ENCODE data around the gene DDB1.

The DDB1 gene

GRCh38 chr11:61273178-61274078 is 59.5 kb downstream of the DDB1 start:
- no peak for DNase-seq (ENCODE audit: extremely low spot score)
- TF ChIP-seq ELF4 (IDR thresholded peaks at IDR 0.05) (no peak), SUZ12 (IDR thresholded peaks at IDR 0.05) (no peak), CTBP1 (IDR thresholded peaks at IDR 0.05; ENCODE audit: borderline replicate concordance) (no peak), FOXK2 (IDR thresholded peaks at IDR 0.05) (no peak), L3MBTL2 (conservative IDR thresholded peaks at IDR 0.05) (no peak), ZNF384 (IDR thresholded peaks at IDR 0.05) (no peak), TARDBP (IDR thresholded peaks at IDR 0.05) (no peak), NFRKB (IDR thresholded peaks at IDR 0.05) (no peak), FOXA1 (IDR thresholded peaks at IDR 0.05) (no peak), SP1 (IDR thresholded peaks at IDR 0.05) (no peak), HDGF (IDR thresholded peaks at IDR 0.05; ENCODE audit: borderline replicate concordance) (no peak), LEF1 (IDR thresholded peaks at IDR 0.05; ENCODE audit: borderline replicate concordance) (no peak)
- TF ChIP-seq, protein P1, sequence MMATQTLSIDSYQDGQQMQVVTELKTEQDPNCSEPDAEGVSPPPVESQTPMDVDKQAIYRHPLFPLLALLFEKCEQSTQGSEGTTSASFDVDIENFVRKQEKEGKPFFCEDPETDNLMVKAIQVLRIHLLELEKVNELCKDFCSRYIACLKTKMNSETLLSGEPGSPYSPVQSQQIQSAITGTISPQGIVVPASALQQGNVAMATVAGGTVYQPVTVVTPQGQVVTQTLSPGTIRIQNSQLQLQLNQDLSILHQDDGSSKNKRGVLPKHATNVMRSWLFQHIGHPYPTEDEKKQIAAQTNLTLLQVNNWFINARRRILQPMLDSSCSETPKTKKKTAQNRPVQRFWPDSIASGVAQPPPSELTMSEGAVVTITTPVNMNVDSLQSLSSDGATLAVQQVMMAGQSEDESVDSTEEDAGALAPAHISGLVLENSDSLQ (IDR thresholded peaks at IDR 0.05) = no peak
- ChIA-PET POLR2A (no interaction called here), CTCF (no interaction called here)

DNA sequence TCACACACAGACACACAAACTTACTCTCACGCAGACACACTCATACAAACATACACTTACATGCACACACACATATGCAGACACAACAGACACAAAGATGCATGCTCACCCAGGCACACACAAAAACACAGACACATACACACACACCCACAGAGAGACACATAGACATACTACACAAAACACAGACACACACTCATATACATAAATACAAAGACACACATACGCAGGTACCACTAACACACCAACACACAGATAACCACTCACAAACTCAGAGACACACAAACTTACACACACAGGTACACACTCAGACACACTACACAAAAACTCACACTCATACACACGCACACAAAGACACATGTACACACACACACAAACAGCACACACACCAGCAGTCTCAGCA is 60.2 kb downstream of the DDB1 start:
- DNase-seq (ENCODE audit: extremely low spot score) = no peak
- ChIA-PET POLR2A (no interaction called here), CTCF (no interaction called here)
- TF ChIP-seq TARDBP (IDR thresholded peaks at IDR 0.05) = no peak; the same call in 1 of the 2 replicates

DNA sequence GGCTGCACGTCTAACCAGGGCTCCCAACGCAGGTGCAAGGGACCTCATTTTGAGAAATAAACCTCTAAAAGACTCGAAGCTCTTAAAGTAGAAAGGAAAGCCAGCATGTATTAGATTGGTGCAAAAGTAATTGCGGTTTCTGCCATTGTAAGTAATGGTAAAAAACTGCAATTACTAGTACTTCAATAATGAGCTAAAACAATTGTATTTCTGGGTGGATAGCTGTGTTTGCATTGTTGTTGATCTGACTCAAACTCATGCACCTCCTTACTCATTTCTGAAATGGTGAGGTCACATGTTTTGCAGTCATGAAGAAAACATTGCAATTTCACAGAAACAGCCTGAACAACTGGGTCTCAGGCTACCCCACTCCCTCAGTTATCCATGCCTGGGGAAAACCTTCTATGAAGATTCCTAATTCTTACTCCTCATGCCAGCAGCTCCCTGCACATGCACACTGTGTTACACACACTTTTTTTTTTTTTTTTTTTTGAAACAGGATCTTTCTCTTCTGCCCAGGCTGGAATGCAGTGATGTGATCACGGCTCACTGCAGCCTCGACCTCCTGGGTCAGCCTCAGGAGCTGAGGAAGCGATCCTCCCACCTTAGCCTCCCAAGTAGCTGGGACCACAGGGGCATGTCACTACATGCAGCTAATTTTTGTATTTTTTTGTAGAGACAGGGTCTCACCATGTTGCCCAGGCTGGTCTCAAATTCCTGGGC is 62.4 kb downstream of the DDB1 start:
- TF ChIP-seq ELF4 (IDR thresholded peaks at IDR 0.05) = peak; percentile 37; the same call in 1 of the 2 replicates
- no peak for TF ChIP-seq SUZ12 (IDR thresholded peaks at IDR 0.05)
- CTCF ChIA-PET = interaction anchor here (0.7 kb wide), 2 partner anchors 19 to 450 kb away, joined by 4 to 5 read pairs; no protein-coding TSS in a partner anchor
- POLR2A ChIA-PET = interaction anchor here (0.6 kb wide), 1 partner anchor 11 kb away, joined by 3 read pairs; no protein-coding TSS in a partner anchor
- no peak for DNase-seq (ENCODE audit: extremely low spot score)

GRCh38 chr11:61268588-61269250 is 64.2 kb downstream of the DDB1 start:
- CTCF ChIA-PET = no interaction called here
- no peak for DNase-seq (ENCODE audit: extremely low spot score)
- TF ChIP-seq ELF4 (IDR thresholded peaks at IDR 0.05) (no peak), L3MBTL2 (conservative IDR thresholded peaks at IDR 0.05) (no peak), NFRKB (IDR thresholded peaks at IDR 0.05) (no peak), FOXM1 (IDR thresholded peaks at IDR 0.05; ENCODE audit: borderline replicate concordance) (no peak), CTBP1 (IDR thresholded peaks at IDR 0.05; ENCODE audit: borderline replicate concordance) (no peak), SP1 (IDR thresholded peaks at IDR 0.05) (no peak), HDGF (IDR thresholded peaks at IDR 0.05; ENCODE audit: borderline replicate concordance) (no peak), ARNT (IDR thresholded peaks at IDR 0.05) (no peak), LEF1 (IDR thresholded peaks at IDR 0.05; ENCODE audit: borderline replicate concordance) (no peak), TARDBP (IDR thresholded peaks at IDR 0.05) (no peak), BHLHE40 (IDR thresholded peaks at IDR 0.05; ENCODE audit: borderline replicate concordance) (no peak), ZNF384 (IDR thresholded peaks at IDR 0.05) (no peak), FOXK2 (IDR thresholded peaks at IDR 0.05) (no peak), SUZ12 (IDR thresholded peaks at IDR 0.05) (no peak), FOXA1 (IDR thresholded peaks at IDR 0.05) (no peak)
- TF ChIP-seq, protein P1 (IDR thresholded peaks at IDR 0.05) = no peak
- POLR2A ChIA-PET = no interaction called here

- TF ChIP-seq TARDBP (IDR thresholded peaks at IDR 0.05) = no peak
- no peak for TF ChIP-seq HDGF (IDR thresholded peaks at IDR 0.05; ENCODE audit: borderline replicate concordance)
- TF ChIP-seq ELF4 (IDR thresholded peaks at IDR 0.05) = no peak
- POLR2A ChIA-PET = no interaction called here
- DNase-seq (ENCODE audit: extremely low spot score) = no peak
- CTCF ChIA-PET = no interaction called here
Observed at GRCh38 chr11:61267437-61267841, 65.5 kb downstream of the DDB1 start.

- ChIA-PET POLR2A (no interaction called here), CTCF (no interaction called here)
Observed at GRCh38 chr11:61266602-61267001, 66.3 kb downstream of the DDB1 start.

More at GRCh38 chr11:61266602-61267001, 66.3 kb downstream of the DDB1 start:
- no peak for DNase-seq (ENCODE audit: extremely low spot score)
- TF ChIP-seq ARNT (IDR thresholded peaks at IDR 0.05) (no peak), FOXA1 (IDR thresholded peaks at IDR 0.05) (no peak), SUZ12 (IDR thresholded peaks at IDR 0.05) (no peak), FOXK2 (IDR thresholded peaks at IDR 0.05) (no peak), NFRKB (IDR thresholded peaks at IDR 0.05) (no peak), ELF4 (IDR thresholded peaks at IDR 0.05) (no peak), SP1 (IDR thresholded peaks at IDR 0.05) (no peak), LEF1 (IDR thresholded peaks at IDR 0.05; ENCODE audit: borderline replicate concordance) (no peak), FOXM1 (IDR thresholded peaks at IDR 0.05; ENCODE audit: borderline replicate concordance) (no peak), ZNF384 (IDR thresholded peaks at IDR 0.05) (no peak), TARDBP (IDR thresholded peaks at IDR 0.05) (no peak), L3MBTL2 (conservative IDR thresholded peaks at IDR 0.05) (no peak), HDGF (IDR thresholded peaks at IDR 0.05; ENCODE audit: borderline replicate concordance) (no peak), CTBP1 (IDR thresholded peaks at IDR 0.05; ENCODE audit: borderline replicate concordance) (no peak), BHLHE40 (IDR thresholded peaks at IDR 0.05; ENCODE audit: borderline replicate concordance) (no peak)
- TF ChIP-seq, protein P1 (IDR thresholded peaks at IDR 0.05) = no peak
